ENCODE measurements around the gene OPALIN. TPM values are rescaled to one million over a fixed set of nuclear protein-coding genes. Genes with fewer than 3 reads are reported as not detected.

The OPALIN gene
- not detected for total RNA-seq

- H3K27ac ChIP-seq: no peak within 1 kb of the TSS
- no peaks in the 10 kb centered on the region for H3K36me3 ChIP-seq
- no peak for DNase-seq
- H3K9me3 ChIP-seq: no peaks in the 10 kb centered on the region
- H3K27me3 ChIP-seq: no peaks in the 10 kb centered on the region
- intact Hi-C loops (cut with DNase I): no loop called here
- no peaks in the 10 kb centered on the region for H3K4me1 ChIP-seq
- H3K9ac ChIP-seq (ENCODE audit: low read depth in 2 of 2, low read length in 2 of 2): no peak within 1 kb of the TSS
- TF ChIP-seq CTCF (IDR thresholded peaks at IDR 0.05): no peak
- no peak within 1 kb of the TSS for H3K4me3 ChIP-seq
These were observed at the start of gene OPALIN for GRCh38 chr10:96358851-96359540. OPALIN (minus strand) TSS chr10:96359002; CDS start chr10:96358896, 106 bp downstream.

GRCh38 chr10:96408201-96408600 is 49.4 kb upstream of the OPALIN start:
- no peak for TF ChIP-seq CTCF (IDR thresholded peaks at IDR 0.05)
- Histone ChIP-seq H3K9ac (ENCODE audit: low read depth in 2 of 2, low read length in 2 of 2) (no peak overlapping the region), H3K27me3 (no peaks in the 10 kb centered on the region), H3K36me3 (no peaks in the 10 kb centered on the region), H3K27ac (no peak overlapping the region), H3K4me1 (no peaks in the 10 kb centered on the region), H3K9me3 (no peaks in the 10 kb centered on the region), H3K4me3 (no peak overlapping the region)
- no peak for DNase-seq
- intact Hi-C loops (cut with DNase I): no loop called here

- H3K4me1 ChIP-seq: no peaks in the 10 kb centered on the region
- H3K9me3 ChIP-seq: no peaks in the 10 kb centered on the region
- H3K9ac ChIP-seq (ENCODE audit: low read depth in 2 of 2, low read length in 2 of 2): no peak overlapping the region
- no peak for DNase-seq
- no peaks in the 10 kb centered on the region for H3K27me3 ChIP-seq
- no peak for TF ChIP-seq CTCF (IDR thresholded peaks at IDR 0.05)
- no peak overlapping the region for H3K27ac ChIP-seq
- intact Hi-C loops (cut with DNase I): no loop called here
- no peaks in the 10 kb centered on the region for H3K36me3 ChIP-seq
- H3K4me3 ChIP-seq: no peak overlapping the region
These were observed 48.8 kb upstream of the OPALIN start for GRCh38 chr10:96407560-96408069.

- no peak for DNase-seq
- Histone ChIP-seq H3K9me3 (no peaks in the 10 kb centered on the region), H3K4me1 (no peaks in the 10 kb centered on the region), H3K9ac (ENCODE audit: low read depth in 2 of 2, low read length in 2 of 2) (no peak overlapping the region), H3K27me3 (no peaks in the 10 kb centered on the region), H3K4me3 (no peak overlapping the region), H3K36me3 (no peaks in the 10 kb centered on the region), H3K27ac (no peak overlapping the region)
- intact Hi-C loops (cut with DNase I): no loop called here
- TF ChIP-seq CTCF (IDR thresholded peaks at IDR 0.05): no peak
These were observed 47.3 kb upstream of the OPALIN start for GRCh38 chr10:96406091-96406490.

- DNase-seq: no peak
- intact Hi-C loops (cut with DNase I): no loop called here
- H3K27ac ChIP-seq: no peak overlapping the region
- H3K36me3 ChIP-seq: no peaks in the 10 kb centered on the region
- no peaks in the 10 kb centered on the region for H3K9me3 ChIP-seq
- no peak overlapping the region for H3K9ac ChIP-seq (ENCODE audit: low read depth in 2 of 2, low read length in 2 of 2)
- no peak overlapping the region for H3K4me3 ChIP-seq
- TF ChIP-seq CTCF (IDR thresholded peaks at IDR 0.05): no peak
- H3K4me1 ChIP-seq: no peaks in the 10 kb centered on the region
- H3K27me3 ChIP-seq: peaks cover 9% of the 10 kb centered on the region
These were observed 43.9 kb upstream of the OPALIN start for GRCh38 chr10:96402417-96403305.
